Endothelial cell of umbilical vein (primary cell): ENCODE data around the gene MVB12B. TPM values are rescaled to one million over a fixed set of nuclear protein-coding genes. Genes with fewer than 3 reads are reported as not detected.

Experiments used
- BruUV-seq: library from RNA; stranded (reverse); fragments of 400-500 nt; replicated peaks from 2 replicates; lab custom pipeline; 2021; lab: Mats Ljungman, UMichigan
- CTCF ChIA-PET: fragments of 300-600, 350-600 bp; sonication (Branson Sonifier 250); formaldehyde crosslinking; loops from one replicate; lab custom pipeline; 2021; ENCODE audit warnings: antibody characterized with exemption, inconsistent platforms; lab: Charles Lee
- POLR2A ChIA-PET: fragments of 300-600, 350-600 bp; sonication (Branson Sonifier 250); formaldehyde crosslinking; loops from one replicate; lab custom pipeline; 2021; ENCODE audit warnings: antibody characterized with exemption, inconsistent platforms; lab: Charles Lee
- DNase-seq: peaks from one replicate; pipeline ENCODE4 v3.0.0-alpha.2; 2011; ENCODE audit warnings: low read depth, low spot score
- FAIRE-seq: peaks from 2 replicates; lab custom pipeline; 2011; peaks lifted over from hg19 to GRCh38; lab: Jason Lieb, UNC
- H2AFZ ChIP-seq: 2 replicates; pipeline ENCODE4 v1.6.0; 2012; ENCODE audit warnings: low read depth, low read length, control low read depth, inconsistent platforms
- H3K27ac ChIP-seq: 2 replicates; pipeline ENCODE4 v1.5.1; 2011; ENCODE audit warnings: low read depth, mild to moderate bottlenecking, control low read depth, low read length, moderate library complexity; ENCODE audit not compliant: insufficient read depth
- H3K27me3 ChIP-seq, 2 experiments: 2 replicates each; pipeline versions ENCODE4 v1.6.0 to v1.6.1; 2011; ENCODE audit warnings: low read length in 2 of 2, mixed read lengths in 1 of 2; ENCODE audit not compliant: control insufficient read depth in 2 of 2, insufficient read depth in 2 of 2
- H3K36me3 ChIP-seq, 2 experiments: 2 replicates in 1 of 2; 3 replicates in 1 of 2; pipeline ENCODE4 v1.5.1; 2011; ENCODE audit warnings: low read length in 2 of 2, mild to moderate bottlenecking in 1 of 2, moderate library complexity in 1 of 2; ENCODE audit not compliant: control insufficient read depth in 2 of 2, insufficient read depth in 2 of 2; ENCODE audit errors: extremely low read depth in 1 of 2
- H3K4me1 ChIP-seq: 3 replicates; pipeline ENCODE4 v1.5.1; 2011; ENCODE audit warnings: mild to moderate bottlenecking, low read length; ENCODE audit not compliant: control insufficient read depth, insufficient read depth; ENCODE audit errors: extremely low read depth
- H3K4me2 ChIP-seq: 2 replicates; pipeline ENCODE4 v1.6.1; 2011; ENCODE audit warnings: low read length, control low read depth, mixed read lengths; ENCODE audit not compliant: insufficient read depth
- H3K4me3 ChIP-seq, 3 experiments: fragments of 200-600 bp in 1 of 3; sonication (generic), shearing (Covaris generic) in 1 of 3; replicated peaks in 1 of 3; 2 replicates each; pipeline ENCODE4 v1.5.1; 2011 to 2016; ENCODE audit warnings: control low read depth in 3 of 3, low read length in 3 of 3, mild to moderate bottlenecking in 2 of 3, inconsistent platforms in 1 of 3, low read depth in 1 of 3, moderate library complexity in 1 of 3; ENCODE audit not compliant: insufficient read depth in 1 of 3
- H3K79me2 ChIP-seq: 2 replicates; pipeline ENCODE4 v1.6.0; 2012; ENCODE audit warnings: low read length, inconsistent platforms; ENCODE audit not compliant: control insufficient read depth, insufficient read depth
- H3K9ac ChIP-seq: replicated peaks from 2 replicates; pipeline ENCODE3; 2011; ENCODE audit warnings: low read length, control low read depth; ENCODE audit not compliant: insufficient read depth; ENCODE audit errors: extremely low read depth
- H3K9me1 ChIP-seq: replicated peaks from 3 replicates; pipeline ENCODE4 v1.6.0; 2011; ENCODE audit warnings: mild to moderate bottlenecking, low read length; ENCODE audit not compliant: control insufficient read depth, insufficient read depth; ENCODE audit errors: extremely low read depth
- H3K9me3 ChIP-seq: replicated peaks from 2 replicates; pipeline ENCODE4 v1.5.1; 2012; ENCODE audit warnings: low read length, inconsistent platforms; ENCODE audit not compliant: control insufficient read depth, insufficient read depth
- H4K20me1 ChIP-seq: replicated peaks from 2 replicates; pipeline ENCODE3; 2011; ENCODE audit warnings: mild to moderate bottlenecking, low read length; ENCODE audit not compliant: control insufficient read depth, insufficient read depth; ENCODE audit errors: extremely low read depth
- EZH2 ChIP-seq: IDR thresholded peaks from 2 replicates; pipeline ENCODE4 v1.6.1; 2012; ENCODE audit warnings: borderline replicate concordance, low read depth, mild to moderate bottlenecking, moderate library complexity, low read length, inconsistent platforms; ENCODE audit not compliant: severe bottlenecking
- FOS ChIP-seq: IDR thresholded peaks from 2 replicates; pipeline ENCODE4 v1.6.1; 2011; ENCODE audit warnings: mild to moderate bottlenecking, low read length, moderate library complexity, borderline replicate concordance; ENCODE audit not compliant: insufficient read depth
- GATA2 ChIP-seq: IDR thresholded peaks from 2 replicates; pipeline ENCODE4 v1.7.0; 2011; ENCODE audit warnings: low read depth, mild to moderate bottlenecking, moderate library complexity, mixed read lengths, low read length; ENCODE audit not compliant: insufficient read length, insufficient read depth
- JUN ChIP-seq: IDR thresholded peaks from 2 replicates; pipeline ENCODE4 v1.6.1; 2011; ENCODE audit warnings: borderline replicate concordance, low read depth; ENCODE audit not compliant: insufficient read length, insufficient read depth
- MYC ChIP-seq: IDR thresholded peaks from one replicate; pipeline ENCODE4 v1.6.1; 2011; ENCODE audit warnings: mild to moderate bottlenecking, low read depth, low read length
- POLR2A ChIP-seq: IDR thresholded peaks from 2 replicates; pipeline ENCODE4 v1.6.1; 2012; ENCODE audit warnings: low read depth, mild to moderate bottlenecking, control low read depth, low read length
- POLR2AphosphoS5 ChIP-seq: IDR thresholded peaks from 2 replicates; pipeline ENCODE4 v1.6.1; 2012; ENCODE audit warnings: low read depth, mild to moderate bottlenecking, control low read depth, low read length, moderate library complexity; ENCODE audit not compliant: insufficient read depth
- dilution Hi-C: fragments of 300-500 bp; cut with MboI; formaldehyde crosslinking; loops from one replicate; pipeline ENCODE4 v1.15.0; 2019; ENCODE audit warnings: low sequenced_read_pairs; ENCODE audit not compliant: extremely low pct_ligation_motif_present
- intact Hi-C: fragments of 100-400 bp; cut with micrococcal nuclease; formaldehyde crosslinking; loops from one replicate; pipeline ENCODE4 v1.10.0; 2022
- polyA plus RNA-seq, 4 experiments: library from polyadenylated mRNA; depleted of rRNA in 3 of 4; stranded (reverse) in 3 of 4; unstranded in 1 of 4; fragments of >200 nt; gene quantifications; 2 replicates each; pipeline versions ENCODE4 v1.2.1 to v1.2.3, GENCODE V29; 2011 to 2012; ENCODE audit warnings: missing spikeins in 1 of 4
- total RNA-seq: library from RNA; stranded (reverse); gene quantifications from 2 replicates; pipeline ENCODE4 v1.2.3, GENCODE V29; 2021
- TF ChIP-seq, protein P1 (sequence below): IDR thresholded peaks from 2 replicates; pipeline ENCODE4 v1.6.1; 2011; ENCODE audit not compliant: insufficient read depth, insufficient read length
- TF ChIP-seq, protein P2 (sequence below), 2 donors: IDR thresholded peaks; 1 replicate in 1 of 2; 2 replicates in 1 of 2; pipeline ENCODE4 v1.5.1; 2011; ENCODE audit warnings: low read length in 2 of 2, mild to moderate bottlenecking in 2 of 2, moderate library complexity in 2 of 2, control low read depth in 1 of 2, inconsistent platforms in 1 of 2, low read depth in 1 of 2; ENCODE audit not compliant: insufficient read depth in 1 of 2; ENCODE audit errors: extremely low read depth in 1 of 2

The MVB12B gene
- total and polyA plus RNA-seq, 2 donors (not counting 3 experiments of a cell fraction or from before 2014, with no cell fraction given) = 6.6 to 17.3 TPM

DNA sequence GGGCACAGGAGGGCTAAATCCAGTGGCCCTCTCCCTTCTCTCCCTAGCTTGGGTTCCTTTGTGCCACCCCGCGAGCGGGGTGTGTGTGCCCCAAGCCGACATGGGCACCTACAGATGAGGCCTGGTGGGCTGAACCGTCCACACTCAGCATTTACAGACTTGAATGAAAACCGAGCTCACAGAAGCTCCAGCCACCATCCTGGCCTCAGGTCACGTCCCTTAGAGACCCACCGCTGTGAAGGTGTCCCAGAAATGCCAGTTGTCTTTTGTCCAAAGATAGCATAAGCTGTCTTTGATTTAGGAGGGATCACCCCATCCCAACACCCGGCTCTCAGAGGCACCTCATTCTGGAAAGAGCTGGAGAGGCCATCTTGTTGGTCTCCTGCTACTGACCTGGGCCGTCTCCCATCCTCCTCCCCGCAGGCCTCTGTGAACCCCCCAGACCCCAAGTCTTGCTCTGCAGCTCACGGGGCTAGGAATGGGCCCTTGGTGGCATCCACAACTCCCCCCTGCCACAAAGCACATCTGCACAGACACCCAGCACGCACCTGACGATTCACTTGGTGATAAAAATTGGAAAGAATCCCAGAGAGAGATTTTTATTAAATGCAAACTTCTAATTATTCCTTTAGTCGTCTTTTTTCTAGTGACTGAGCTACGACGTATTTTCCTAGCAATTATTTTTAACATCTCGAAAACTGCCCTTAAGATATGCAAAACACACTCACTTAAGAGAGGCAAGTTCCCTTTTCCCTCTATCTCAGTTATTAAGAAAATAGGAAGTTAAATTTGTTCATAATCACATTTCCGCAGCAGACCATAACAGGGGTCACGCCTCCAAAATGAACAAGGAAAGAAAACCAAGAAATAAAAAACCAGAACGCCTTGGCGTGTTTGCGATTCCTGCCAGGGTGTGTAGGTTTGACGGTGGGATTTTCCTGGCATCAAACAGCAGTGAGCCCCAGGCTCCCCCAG lies 206.6 kb downstream of the MVB12B start:
- no peak overlapping the region for H3K4me2 ChIP-seq
- intact Hi-C loops = no loop called here

More for the DNA sequence above, 206.6 kb downstream of the MVB12B start:
- no peaks in the 10 kb centered on the region for H4K20me1 ChIP-seq
- dilution Hi-C loops = no loop called here
- peaks cover 25 to 37% of the 10 kb centered on the region in 2 experiments for H3K27me3 ChIP-seq
- FAIRE-seq (no peak), DNase-seq (no peak)
- H3K4me1 ChIP-seq = no peaks in the 10 kb centered on the region
- H3K79me2 ChIP-seq = no peaks in the 10 kb centered on the region
- no peak overlapping the region for H3K4me3 ChIP-seq
- no peak overlapping the region for H2AFZ ChIP-seq
- no peaks in the 10 kb centered on the region for H3K9me3 ChIP-seq
- CTCF ChIA-PET = interaction anchor here (0.9 to 1.5 kb wide), 4 partner anchors 15 to 34 kb away, joined by 3 to 4 read pairs (median 3); no protein-coding TSS in a partner anchor
- H3K36me3 ChIP-seq = no peaks in the 10 kb centered on the region
- H3K9me1 ChIP-seq = no peaks in the 10 kb centered on the region
- no TSS peak for BruUV-seq
- no peak overlapping the region for H3K9ac ChIP-seq
- no peak overlapping the region for H3K27ac ChIP-seq
- POLR2A ChIA-PET = no interaction called here
- TF ChIP-seq GATA2 = no peak
- TF ChIP-seq POLR2AphosphoS5 = no peak
- TF ChIP-seq, protein P1, sequence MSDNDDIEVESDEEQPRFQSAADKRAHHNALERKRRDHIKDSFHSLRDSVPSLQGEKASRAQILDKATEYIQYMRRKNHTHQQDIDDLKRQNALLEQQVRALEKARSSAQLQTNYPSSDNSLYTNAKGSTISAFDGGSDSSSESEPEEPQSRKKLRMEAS = no peak
- no peak for TF ChIP-seq POLR2A
- no peak for TF ChIP-seq MYC
- TF ChIP-seq JUN = no peak
- TF ChIP-seq FOS = no peak
- TF ChIP-seq, protein P2, sequence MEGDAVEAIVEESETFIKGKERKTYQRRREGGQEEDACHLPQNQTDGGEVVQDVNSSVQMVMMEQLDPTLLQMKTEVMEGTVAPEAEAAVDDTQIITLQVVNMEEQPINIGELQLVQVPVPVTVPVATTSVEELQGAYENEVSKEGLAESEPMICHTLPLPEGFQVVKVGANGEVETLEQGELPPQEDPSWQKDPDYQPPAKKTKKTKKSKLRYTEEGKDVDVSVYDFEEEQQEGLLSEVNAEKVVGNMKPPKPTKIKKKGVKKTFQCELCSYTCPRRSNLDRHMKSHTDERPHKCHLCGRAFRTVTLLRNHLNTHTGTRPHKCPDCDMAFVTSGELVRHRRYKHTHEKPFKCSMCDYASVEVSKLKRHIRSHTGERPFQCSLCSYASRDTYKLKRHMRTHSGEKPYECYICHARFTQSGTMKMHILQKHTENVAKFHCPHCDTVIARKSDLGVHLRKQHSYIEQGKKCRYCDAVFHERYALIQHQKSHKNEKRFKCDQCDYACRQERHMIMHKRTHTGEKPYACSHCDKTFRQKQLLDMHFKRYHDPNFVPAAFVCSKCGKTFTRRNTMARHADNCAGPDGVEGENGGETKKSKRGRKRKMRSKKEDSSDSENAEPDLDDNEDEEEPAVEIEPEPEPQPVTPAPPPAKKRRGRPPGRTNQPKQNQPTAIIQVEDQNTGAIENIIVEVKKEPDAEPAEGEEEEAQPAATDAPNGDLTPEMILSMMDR (IDR thresholded peaks at IDR 0.05; ENCODE audit: extremely low read depth in 1 of 2, insufficient read depth in 1 of 2, low read depth in 1 of 2, low read length in 2 of 2) = no peak
- TF ChIP-seq EZH2 = no peak
